Stomach (tissue), 9 donors: ENCODE data around the gene ATP2B2. TPM values are rescaled to one million over a fixed set of nuclear protein-coding genes. Genes with fewer than 3 reads are reported as not detected.
A peak's percentile ranks its signal among the peaks of the same experiment; 100 is the strongest.

Experiments
- DNase-seq, 2 donors: peaks; one replicate each; pipeline versions ENCODE4 v3.0.0 to v3.0.0-alpha.2; 2013 to 2019
- H3K27ac ChIP-seq, 5 donors: fragments of 200-600 bp in 4 of 5; sonication (generic) in 4 of 5; one replicate each; pipeline ENCODE4 v1.5.1; 2013 to 2019; ENCODE audit warnings: mild to moderate bottlenecking in 1 of 5, moderate library complexity in 1 of 5
- H3K27me3 ChIP-seq, 3 donors: fragments of 200-600 bp; sonication (generic); one replicate each; pipeline ENCODE4 v1.5.1; 2017 to 2019; ENCODE audit warnings: mixed run types in 1 of 3
- H3K36me3 ChIP-seq, 4 donors: fragments of 200-600 bp; sonication (generic); 1 replicate in 3 of 4; 2 replicates in 1 of 4; pipeline ENCODE4 v1.5.1; 2016 to 2019
- H3K4me1 ChIP-seq, 4 donors: fragments of 200-600 bp; sonication (generic); one replicate each; pipeline ENCODE4 v1.5.1; 2016 to 2019
- H3K4me3 ChIP-seq, 4 donors: fragments of 200-600 bp; sonication (generic) in 3 of 4; one replicate each; pipeline ENCODE4 v1.5.1; 2016 to 2019; ENCODE audit warnings: mild to moderate bottlenecking in 1 of 4
- H3K9me3 ChIP-seq, 4 donors: fragments of 200-600 bp; sonication (generic); one replicate each; pipeline ENCODE4 v1.5.1; 2016 to 2019
- EP300 ChIP-seq: sonication (generic); formaldehyde crosslinking; IDR thresholded peaks from one replicate; pipeline ENCODE4 v1.6.1; 2017; ENCODE audit warnings: antibody characterized with exemption
- POLR2A ChIP-seq, 4 donors: fragments of 450-650 bp; IDR thresholded peaks; one replicate each; pipeline ENCODE4 v1.6.1; 2016; ENCODE audit warnings: antibody characterized with exemption in 4 of 4, control low read depth in 2 of 4, mild to moderate bottlenecking in 1 of 4, moderate library complexity in 1 of 4
- POLR2AphosphoS5 ChIP-seq, 3 donors: sonication (generic); formaldehyde crosslinking; IDR thresholded peaks; one replicate each; pipeline ENCODE4 v1.6.1; 2016; ENCODE audit warnings: antibody characterized with exemption in 3 of 3
- WGBS, 5 donors: extraction: QIAGEN DNeasy Blood & Tissue Kit in 3 of 5; methylation state at CpG; one replicate each; pipeline versions ENCODE4 v1.1.5 to v1.1.7; 2013 to 2018; 5-methylcytosine and 5-hydroxymethylcytosine counted together
- intact Hi-C: fragments of 100-400 bp; cut with DNase I; formaldehyde crosslinking; loops from one replicate; pipeline ENCODE4 v1.15.1; 2023; ENCODE audit warnings: low total_unique reads
- polyA plus RNA-seq, 3 donors: library from polyadenylated mRNA; stranded (reverse); fragments of 200-250 nt; gene quantifications; one replicate each; pipeline ENCODE4 v1.2.3, GENCODE V29; 2013
- total RNA-seq, 5 donors: library from RNA; depleted of rRNA; stranded (reverse); fragments of >200 nt; gene quantifications; one replicate each; pipeline versions ENCODE4 v1.1.0 to v1.2.3, GENCODE V29; 2014 to 2016
- TF ChIP-seq, protein P1 (sequence below), 7 experiments: fragments of 450-650 bp in 4 of 7; fragments of 200-600 bp in 3 of 7; sonication (generic) in 3 of 7; IDR thresholded peaks; one replicate each; pipeline ENCODE4 v1.5.1; 2016 to 2019; ENCODE audit warnings: antibody characterized with exemption in 7 of 7, control low read depth in 2 of 7, mild to moderate bottlenecking in 1 of 7
- donor health status: healthy with polysubstance abuse.
- donor health status: Bipolar disorder and iron deficiency.
- donor health status: healthy.

Gene ATP2B2
- total and polyA plus RNA-seq, 8 donors, result 0.03 to 0.37 TPM; not detected in 6

DNA sequence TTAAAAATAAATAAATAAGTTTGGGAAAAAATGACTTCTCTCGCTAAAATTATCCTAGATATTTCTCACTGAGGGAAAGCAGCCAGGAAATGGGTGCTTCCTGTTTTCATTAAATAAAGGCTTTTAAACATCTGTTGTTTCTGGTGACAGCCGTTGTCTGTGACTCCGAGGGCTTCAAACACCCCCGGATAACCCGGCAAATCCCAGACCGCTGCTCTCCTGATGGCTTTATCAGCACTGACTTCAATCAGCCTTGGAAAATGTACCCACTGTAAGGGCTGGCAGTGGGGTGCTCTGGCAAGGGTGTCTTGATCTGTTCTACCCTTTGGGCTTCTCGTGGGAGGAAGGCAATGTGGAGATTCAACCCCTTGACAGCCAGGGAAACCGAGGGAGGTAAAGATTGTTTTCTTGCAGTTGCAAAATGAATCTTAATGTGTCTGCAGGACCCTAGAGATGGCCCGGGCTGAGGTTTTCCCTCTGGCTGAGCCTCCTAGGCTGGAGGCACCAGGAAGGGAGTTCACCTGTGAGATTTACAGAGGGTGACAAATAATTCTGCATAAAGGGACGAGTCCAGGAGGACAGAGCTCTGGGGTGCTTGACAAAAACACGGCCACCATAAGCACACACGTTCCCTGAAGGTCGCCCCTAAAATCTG, 150.9 kb downstream of the ATP2B2 start:
- H3K27ac ChIP-seq, result no peak overlapping the region
- TF ChIP-seq POLR2AphosphoS5 (IDR thresholded peaks at IDR 0.05) (no peak), POLR2A (IDR thresholded peaks at IDR 0.05) (no peak), EP300 (no peak)
- TF ChIP-seq, protein P1, sequence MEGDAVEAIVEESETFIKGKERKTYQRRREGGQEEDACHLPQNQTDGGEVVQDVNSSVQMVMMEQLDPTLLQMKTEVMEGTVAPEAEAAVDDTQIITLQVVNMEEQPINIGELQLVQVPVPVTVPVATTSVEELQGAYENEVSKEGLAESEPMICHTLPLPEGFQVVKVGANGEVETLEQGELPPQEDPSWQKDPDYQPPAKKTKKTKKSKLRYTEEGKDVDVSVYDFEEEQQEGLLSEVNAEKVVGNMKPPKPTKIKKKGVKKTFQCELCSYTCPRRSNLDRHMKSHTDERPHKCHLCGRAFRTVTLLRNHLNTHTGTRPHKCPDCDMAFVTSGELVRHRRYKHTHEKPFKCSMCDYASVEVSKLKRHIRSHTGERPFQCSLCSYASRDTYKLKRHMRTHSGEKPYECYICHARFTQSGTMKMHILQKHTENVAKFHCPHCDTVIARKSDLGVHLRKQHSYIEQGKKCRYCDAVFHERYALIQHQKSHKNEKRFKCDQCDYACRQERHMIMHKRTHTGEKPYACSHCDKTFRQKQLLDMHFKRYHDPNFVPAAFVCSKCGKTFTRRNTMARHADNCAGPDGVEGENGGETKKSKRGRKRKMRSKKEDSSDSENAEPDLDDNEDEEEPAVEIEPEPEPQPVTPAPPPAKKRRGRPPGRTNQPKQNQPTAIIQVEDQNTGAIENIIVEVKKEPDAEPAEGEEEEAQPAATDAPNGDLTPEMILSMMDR (IDR thresholded peaks at IDR 0.05), result no peak
- DNase-seq, result peak in 1 of 2 donors; percentile 40
- no peaks in the 10 kb centered on the region for H3K4me1 ChIP-seq
- H3K9me3 ChIP-seq, result no peaks in the 10 kb centered on the region
- intact Hi-C loops, result no loop called here
- no peak overlapping the region for H3K4me3 ChIP-seq
- WGBS, 5 donors, result 46 to 56% (median 50%) methylated on average over 13 of the region's 13 CpGs
- peaks cover 0 to 29% (median 0%) of the 10 kb centered on the region in 3 donors for H3K27me3 ChIP-seq
- no peaks in the 10 kb centered on the region for H3K36me3 ChIP-seq

DNA sequence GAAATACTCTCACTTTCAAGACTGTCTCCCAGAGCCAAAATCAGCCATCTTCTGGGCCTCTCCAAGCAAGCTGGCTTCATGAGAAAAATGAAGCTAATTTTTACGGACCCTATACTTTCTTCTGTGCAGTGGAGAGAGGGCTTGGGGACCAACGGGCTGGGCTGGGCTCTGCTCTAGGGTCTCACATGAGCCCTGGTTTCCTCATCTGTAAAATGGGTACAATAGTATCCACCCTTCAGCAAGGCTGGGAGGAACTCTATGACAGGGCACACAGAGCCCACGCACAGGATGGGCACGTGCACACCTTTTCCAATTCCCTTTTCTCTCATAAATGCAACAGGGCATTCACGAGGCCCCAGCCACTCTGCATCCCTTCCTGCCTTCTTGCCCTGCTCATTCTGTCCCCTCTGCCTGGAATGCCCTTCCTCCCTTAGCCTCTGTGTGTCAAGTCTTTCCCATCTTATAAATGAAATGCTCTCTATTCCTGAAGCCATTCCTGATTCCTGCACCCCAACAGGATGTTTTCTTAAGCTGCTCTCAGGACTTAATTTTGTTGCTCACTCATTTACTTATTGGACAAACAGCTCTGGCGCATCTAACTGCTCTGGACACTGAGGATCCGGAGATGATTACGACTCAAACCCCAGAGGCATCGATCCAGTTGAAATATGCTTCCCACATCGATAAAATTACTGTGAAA, 151.6 kb downstream of the ATP2B2 start:
- H3K4me1 ChIP-seq, result no peaks in the 10 kb centered on the region
- TF ChIP-seq, protein P1 (IDR thresholded peaks at IDR 0.05), result no peak
- TF ChIP-seq EP300, result no peak
- TF ChIP-seq POLR2A (IDR thresholded peaks at IDR 0.05), result no peak
- no peak for TF ChIP-seq POLR2AphosphoS5 (IDR thresholded peaks at IDR 0.05)
- DNase-seq, result no peak
- WGBS, 5 donors, result 61 to 79% (median 68%) methylated on average over 10 of the region's 10 CpGs
- H3K9me3 ChIP-seq, result no peaks in the 10 kb centered on the region
- no peak overlapping the region for H3K4me3 ChIP-seq
- H3K27me3 ChIP-seq, result peaks cover 0 to 29% (median 0%) of the 10 kb centered on the region in 3 donors
- H3K27ac ChIP-seq, result no peak overlapping the region
- H3K36me3 ChIP-seq, result no peaks in the 10 kb centered on the region
- intact Hi-C loops, result no loop called here

DNA sequence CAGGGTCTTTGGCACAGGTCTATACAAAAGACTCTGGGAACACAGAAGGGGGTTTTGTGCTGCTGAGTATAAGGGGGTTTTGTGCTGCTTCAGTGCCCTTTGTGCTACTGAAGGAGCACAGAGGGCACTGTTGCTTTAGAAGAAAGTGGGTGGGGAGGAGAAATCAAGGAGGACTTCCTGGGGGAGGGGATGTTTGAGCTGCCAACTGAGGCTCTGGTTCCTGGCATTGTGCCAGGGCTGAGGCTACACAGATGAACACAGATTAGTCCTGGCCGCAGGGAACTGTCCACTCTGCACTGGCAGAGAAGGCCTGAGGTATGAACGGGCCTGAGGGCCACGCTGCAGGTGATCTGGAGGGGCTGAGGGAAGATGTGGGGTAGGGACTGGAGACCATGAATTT, 152.2 kb downstream of the ATP2B2 start:
- H3K4me1 ChIP-seq, result no peaks in the 10 kb centered on the region
- 69 to 77% (median 75%) methylated on average over 3 of the region's 3 CpGs for WGBS, 5 donors
- no peak for DNase-seq
- TF ChIP-seq, protein P1 (IDR thresholded peaks at IDR 0.05), result no peak
- no peak overlapping the region for H3K27ac ChIP-seq
- peaks cover 0 to 29% (median 0%) of the 10 kb centered on the region in 3 donors for H3K27me3 ChIP-seq
- no peaks in the 10 kb centered on the region for H3K36me3 ChIP-seq
- intact Hi-C loops, result no loop called here
- H3K4me3 ChIP-seq, result no peak overlapping the region
- H3K9me3 ChIP-seq, result no peaks in the 10 kb centered on the region

DNA sequence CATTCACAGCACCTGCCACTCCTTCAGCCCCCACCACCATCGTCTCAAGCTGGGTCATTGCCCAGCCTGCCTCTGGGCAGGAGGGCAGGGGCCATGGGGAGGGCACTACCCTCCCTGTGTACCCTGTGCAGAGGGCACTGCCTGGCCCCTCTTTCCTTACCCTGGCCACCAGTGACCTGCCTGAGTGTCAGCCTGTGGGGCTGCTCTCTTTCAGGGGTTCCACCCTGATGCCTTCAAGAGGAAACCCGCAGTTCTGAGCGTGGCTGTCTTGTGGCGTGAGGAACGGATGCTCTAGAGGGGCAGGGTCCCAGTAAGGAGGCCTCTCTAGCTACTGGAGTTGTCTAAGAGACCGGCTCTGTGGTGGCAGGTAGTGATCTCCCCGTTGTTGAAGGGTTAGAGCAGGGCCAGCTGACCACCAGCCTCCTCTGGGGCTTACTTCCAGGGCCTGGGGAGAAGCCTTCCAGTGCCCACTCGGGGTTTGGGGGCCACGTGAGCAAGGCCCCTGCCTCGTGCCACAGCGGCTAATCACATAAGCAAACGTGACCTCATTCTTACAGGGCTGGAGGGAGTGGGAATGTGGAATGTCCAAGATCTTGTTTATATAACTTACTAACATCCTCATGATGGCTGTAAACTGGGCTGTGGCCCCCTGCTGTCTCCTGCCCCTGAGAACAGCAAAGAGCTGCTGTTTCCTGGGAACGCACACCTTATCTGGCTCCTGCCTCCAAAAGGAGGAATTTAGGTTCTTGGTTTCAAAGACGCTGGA, 153.1 kb downstream of the ATP2B2 start:
- no peaks in the 10 kb centered on the region for H3K36me3 ChIP-seq
- no peak for DNase-seq
- 45 to 54% (median 50%) methylated on average over 11 to 14 of the region's 14 CpGs for WGBS, 5 donors
- TF ChIP-seq, protein P1 (IDR thresholded peaks at IDR 0.05), result no peak
- TF ChIP-seq POLR2A (IDR thresholded peaks at IDR 0.05) (no peak), EP300 (no peak), POLR2AphosphoS5 (IDR thresholded peaks at IDR 0.05) (no peak)
- peaks cover 0 to 25% (median 0%) of the 10 kb centered on the region in 3 donors for H3K27me3 ChIP-seq
- H3K9me3 ChIP-seq, result no peaks in the 10 kb centered on the region
- no peaks in the 10 kb centered on the region for H3K4me1 ChIP-seq
- H3K4me3 ChIP-seq, result no peak overlapping the region
- H3K27ac ChIP-seq, result no peak overlapping the region
- intact Hi-C loops, result no loop called here
